Stimulated activated CD8-positive, alpha-beta memory T cell treated with anti-CD3 and anti-CD28 coated beads, Interleukin-15, amount 100 ng/mL, for 24 hours (primary cell): ENCODE measurements around the gene RNU5B-1.

ENCODE experiments used
- DNase-seq: peaks from one replicate; pipeline ENCODE4 v3.0.0-alpha.2; 2020; ENCODE audit warnings: low read depth

RNU5B-1 gene

DNA sequence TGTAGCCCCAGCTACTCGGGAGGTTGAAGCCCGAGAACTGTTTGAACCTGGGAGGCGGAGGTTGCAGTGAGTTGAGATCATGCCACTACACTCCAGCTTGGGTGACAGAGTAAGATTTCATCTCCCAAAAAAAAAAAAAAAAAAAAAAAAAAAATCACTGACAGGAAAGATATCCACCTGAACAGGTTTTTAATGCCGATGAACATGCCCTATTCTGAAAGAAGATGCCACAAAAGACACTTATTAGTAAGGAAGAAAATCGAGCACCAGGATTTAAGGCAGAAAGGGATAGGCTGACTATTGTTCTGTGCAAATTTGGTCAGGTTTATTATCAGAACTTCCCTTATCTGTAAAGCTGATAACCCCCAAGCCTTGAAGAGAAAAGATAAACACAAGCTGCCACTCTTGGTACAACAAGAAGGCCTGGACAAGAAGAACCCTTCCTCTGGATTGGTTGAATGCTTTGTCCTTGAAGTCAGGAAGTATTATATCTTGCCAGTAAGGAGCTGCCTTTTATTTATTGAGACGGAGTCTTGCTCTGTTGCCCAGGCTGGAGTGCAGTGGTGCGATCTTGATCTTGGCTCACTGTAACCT is 15.1 kb upstream of the RNU5B-1 start:
- no peak for DNase-seq

GRCh38 chr15:65290228-65290627 is 14.2 kb upstream of the RNU5B-1 start:
- DNase-seq = no peak

DNA sequence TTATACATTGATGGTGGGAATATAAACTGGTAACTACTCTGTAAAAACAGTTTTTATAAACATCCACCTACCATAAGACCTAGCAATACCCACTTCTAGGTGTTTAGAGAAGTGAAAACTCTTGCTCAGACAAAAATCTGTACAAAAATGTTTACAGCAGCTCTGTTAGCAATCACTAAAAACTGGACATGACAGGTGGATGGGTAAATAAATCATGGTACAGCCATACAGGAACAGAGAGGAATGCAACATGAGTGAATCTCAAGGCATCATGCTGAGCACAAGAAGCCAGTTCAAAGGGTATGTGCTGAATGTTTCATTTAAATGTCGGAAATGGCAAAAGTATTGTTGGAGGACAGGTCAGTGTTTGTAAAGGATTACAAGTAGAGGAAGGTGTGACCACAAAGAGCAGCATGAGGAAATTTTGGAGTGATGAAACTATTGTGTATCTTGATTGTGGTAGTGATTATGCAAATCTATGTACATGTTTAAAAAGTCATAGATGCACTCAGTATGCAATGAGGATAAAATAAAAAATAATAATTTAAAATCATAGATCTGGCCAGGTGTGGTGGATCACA is 11.4 kb upstream of the RNU5B-1 start:
- DNase-seq = no peak

DNA sequence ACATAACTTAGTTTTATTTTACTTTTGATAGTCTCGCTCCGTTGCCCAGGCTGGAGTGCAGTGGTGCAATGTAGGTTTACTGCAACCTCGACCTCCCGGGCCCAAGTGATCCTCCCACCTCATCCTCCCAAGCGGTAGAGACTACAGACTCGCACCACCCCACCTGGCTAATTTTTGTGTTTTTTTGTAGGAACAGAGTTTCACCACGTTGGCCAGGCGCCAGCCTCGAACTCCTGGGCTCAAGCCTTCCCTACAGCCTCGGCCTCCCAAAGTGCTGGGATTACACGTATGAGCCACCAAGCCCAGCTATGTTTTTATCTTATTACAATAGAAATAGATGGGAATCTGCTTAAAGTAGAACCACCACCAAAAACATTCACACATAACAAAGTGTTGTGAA is 5.7 kb upstream of the RNU5B-1 start:
- DNase-seq = no peak

DNA sequence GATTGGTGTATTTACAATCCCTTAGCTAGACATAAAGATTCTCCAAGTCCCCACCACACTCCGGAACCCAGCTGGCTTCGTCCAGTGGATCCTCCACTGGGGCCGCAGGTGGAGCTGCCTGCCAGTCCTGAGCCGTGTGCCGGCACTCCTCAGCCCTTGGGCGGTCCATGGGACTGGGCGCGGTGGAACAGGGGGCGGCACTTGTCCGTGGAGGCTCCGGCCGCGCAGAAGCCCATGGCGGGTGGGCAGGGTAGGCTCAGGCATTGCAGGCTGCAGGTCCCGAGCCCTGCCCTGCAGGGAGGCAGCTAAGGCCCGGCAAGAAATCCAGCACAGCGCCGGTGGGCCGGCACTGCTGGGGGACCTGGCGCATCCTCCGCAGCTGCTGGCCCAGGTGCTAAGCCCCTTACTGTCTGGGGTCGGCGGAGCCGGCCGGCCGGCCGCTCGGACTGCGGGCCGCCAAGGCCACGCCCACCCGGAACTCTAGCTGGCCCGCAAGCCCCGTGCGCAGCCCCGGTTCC is 3.5 kb upstream of the RNU5B-1 start:
- DNase-seq = no peak

DNA sequence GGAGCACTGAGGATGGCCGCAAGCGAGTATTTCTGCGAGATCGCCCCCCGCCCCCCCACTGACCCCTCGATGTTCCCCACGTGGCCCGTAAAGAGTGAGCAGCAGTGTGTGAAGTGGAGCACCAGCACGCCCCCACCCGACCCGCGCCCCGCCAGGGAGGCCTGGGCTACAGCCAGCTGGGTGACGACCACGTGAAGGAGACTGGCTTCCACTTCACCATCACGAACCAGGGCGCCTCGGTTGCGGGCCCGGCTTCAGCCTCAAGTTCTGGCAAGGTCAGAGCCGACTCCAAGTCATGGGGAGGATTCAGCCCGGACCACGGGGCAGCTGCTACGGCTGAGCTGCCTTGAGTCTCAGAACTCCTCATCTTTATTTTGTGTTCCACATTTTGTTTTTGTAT is 2.4 kb upstream of the RNU5B-1 start:
- DNase-seq = no peak

GRCh38 chr15:65303687-65304380 is 643 bp upstream of the RNU5B-1 start:
- no peak for DNase-seq

DNA sequence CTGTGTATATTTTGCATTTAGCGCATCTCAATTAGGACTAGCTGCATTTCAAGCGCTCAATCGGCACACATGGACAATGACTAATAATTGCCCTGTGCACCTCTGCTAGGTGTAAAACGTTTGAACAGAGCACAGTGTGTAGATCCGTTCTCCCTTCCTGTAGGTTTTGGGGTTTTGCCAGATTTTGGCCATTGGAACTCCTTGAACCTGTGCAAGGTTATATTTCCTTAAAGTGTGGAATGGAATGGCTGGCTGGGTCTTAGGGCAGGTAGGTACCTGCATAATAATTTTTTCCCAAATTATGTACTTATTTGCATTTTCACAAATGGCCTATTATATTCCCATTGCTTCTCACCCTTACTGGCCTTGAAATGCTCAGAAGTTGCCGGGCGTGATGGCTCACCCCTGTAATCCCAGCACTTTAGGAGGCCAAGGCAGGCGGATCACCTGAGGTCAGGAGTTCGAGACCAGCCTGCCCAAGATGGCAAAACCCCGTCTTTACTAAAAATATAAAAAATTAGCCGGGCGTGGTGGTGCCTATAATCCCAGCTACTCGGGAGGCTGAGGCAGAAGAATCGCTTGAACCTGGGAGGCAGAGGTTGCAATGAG is 777 bp downstream of the RNU5B-1 start:
- no peak for DNase-seq

DNA sequence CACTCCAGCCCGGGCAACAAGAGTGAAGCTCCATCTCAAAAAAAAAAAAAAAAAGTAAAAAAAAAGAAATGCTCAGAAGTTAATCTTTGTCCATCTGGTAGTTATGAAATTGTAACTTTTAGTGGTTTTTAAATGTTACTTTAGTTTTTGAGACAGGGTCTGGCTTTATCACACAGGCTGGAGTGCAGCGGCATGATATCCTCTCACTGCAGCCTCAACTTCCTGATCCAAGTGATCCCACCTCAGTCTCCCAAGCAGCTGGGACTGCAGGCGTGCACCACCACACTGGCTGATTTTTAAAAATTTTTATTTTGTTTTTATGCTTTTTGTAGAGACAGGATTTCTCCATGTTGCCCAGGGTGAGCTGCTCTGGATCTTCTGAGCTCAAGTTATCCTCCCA is 1.3 kb downstream of the RNU5B-1 start:
- DNase-seq = no peak

- DNase-seq = no peak
These were observed 2.1 kb downstream of the RNU5B-1 start for GRCh38 chr15:65306551-65306950.

DNA sequence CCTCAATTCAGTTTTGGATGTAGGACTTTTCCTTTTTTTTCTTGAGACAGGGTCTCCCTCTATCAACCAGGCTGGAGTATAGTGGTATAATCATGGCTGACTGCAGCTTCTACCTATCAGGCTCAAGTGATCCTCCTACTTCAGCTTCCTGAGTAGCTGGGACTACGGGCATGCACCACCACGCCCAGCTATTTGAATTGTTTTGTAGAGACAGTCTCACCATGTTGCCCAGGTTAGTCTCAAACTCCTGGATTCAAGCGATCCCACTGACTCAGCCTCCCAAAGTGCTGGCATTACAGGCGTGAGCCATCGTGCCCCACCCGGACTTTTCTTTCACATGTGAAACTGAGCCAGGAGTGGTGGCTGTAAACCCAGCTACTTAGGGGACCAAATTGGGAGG is 3.5 kb downstream of the RNU5B-1 start:
- no peak for DNase-seq

GRCh38 chr15:65309882-65310418 is 5.5 kb downstream of the RNU5B-1 start:
- DNase-seq = no peak

GRCh38 chr15:65310431-65311137 is 6.1 kb downstream of the RNU5B-1 start:
- no peak for DNase-seq

GRCh38 chr15:65311760-65312159 is 7.3 kb downstream of the RNU5B-1 start:
- DNase-seq = no peak

DNA sequence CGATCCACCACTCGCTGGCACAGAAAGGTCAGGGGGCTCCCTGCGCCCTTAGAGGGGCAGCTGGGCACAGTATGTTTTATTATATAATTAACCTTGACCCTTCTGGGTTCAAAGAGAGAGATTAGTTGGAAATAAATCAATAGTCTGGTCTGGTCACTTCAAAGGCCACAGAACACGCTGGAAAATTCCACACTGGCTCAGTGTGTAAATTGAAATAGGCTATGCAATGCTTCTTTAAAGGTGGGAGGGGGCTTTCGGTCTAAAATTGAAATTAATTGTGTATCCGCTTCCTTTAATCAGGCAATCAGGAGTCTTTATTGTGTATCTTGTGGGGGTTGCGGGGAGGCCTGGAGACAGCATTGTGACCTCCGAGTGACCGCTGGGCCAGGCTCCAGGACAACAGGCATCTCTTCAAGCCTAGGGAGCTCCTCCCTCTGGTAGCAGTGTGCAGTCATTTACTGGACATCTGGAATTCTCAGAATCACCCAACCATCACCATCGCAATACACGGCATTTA is 8.0 kb downstream of the RNU5B-1 start:
- DNase-seq = no peak

DNA sequence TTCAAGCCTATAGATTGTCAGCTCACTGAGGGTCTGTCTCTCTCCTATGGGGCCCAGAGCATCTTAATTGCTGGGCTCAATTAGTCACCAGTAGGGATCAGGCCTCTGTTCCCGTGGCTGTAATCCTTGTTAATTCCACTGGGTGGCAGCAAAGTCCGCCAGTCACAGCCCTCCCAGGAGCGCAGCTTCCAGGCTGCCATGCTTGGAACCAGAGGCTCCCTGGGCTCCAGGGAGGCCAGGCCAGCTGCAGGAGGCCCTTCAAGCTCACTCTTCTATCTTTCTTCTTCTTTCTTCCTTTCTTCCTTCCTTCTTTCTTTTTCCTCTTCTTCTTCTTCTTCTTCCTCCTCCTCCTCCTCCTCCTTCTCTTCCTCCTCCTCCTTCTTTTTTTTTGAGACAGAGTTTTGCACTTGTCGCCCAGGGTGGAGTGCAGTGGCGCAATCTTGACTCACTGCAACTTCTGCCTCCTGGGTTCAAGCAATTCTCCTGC is 14.4 kb downstream of the RNU5B-1 start:
- DNase-seq = no peak

DNA sequence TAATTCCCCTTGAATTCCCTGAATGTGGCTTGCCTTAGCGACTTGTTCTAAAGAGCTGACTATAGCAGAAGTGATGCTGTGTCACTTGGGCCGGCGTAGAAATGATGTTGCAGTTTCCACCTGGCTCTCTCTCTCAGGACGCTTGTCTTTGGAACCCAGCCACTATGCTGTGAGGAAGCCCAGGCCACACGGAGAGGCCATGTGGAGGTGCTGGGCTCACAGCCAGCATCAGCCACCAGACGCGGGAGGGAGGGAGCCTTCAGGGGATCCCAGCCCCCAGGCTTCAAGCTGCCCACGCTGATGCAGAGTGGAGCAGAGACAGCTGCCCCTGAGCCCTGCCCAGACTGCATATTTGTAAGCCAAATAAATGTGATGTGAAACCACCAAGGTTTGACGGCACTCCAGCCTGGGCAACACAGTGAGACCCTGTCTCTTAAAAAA is 18.6 kb downstream of the RNU5B-1 start:
- DNase-seq = no peak

DNA sequence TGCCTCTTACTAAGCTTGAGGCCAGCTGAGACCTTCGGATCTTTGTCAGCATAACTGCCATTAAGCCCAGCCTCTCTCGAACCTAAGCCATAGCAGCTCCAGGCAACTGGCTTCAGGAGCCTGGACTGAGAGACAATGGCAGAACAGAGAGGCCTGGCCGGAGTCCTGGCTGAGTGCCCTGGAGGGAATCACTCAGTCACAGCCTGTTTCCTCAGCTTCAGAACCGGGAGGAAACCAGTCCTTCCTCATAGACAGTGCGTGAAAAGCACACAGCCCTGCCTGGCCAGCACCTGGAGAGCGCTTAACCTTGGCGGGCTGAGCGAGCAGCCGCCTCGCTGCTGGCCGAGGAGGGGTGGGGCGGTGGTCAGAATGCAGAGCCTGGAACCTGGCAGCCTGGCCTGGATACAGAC is 21.6 kb downstream of the RNU5B-1 start:
- no peak for DNase-seq

DNA sequence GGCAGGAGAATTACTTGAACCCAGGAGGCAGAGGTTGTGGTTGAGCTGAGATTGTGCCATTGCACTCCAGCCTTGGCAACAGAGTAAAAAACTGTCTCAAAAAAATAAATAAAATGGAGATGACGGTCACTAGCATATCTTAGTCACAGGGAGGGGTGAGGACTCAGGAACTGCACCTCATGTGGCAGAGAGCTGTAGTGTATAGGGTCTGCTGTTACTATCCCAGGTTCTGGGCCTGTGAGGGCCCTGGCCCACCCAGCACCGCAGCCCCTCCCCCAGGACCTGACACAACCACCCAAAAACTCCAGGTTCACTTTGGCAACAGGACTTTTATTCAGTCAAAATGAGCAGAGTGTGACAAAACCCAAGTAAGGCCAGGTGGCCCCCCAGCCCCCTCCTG is 22.3 kb downstream of the RNU5B-1 start:
- no peak for DNase-seq

GRCh38 chr15:65327651-65328393 is 23.3 kb downstream of the RNU5B-1 start:
- DNase-seq = no peak
